Smooth muscle cell of the pulmonary artery (primary cell): Measurements from ENCODE around the gene HS1BP3. TPM values are rescaled to one million over a fixed set of nuclear protein-coding genes. Genes with fewer than 3 reads are reported as not detected.

Experiments
- total RNA-seq: library from RNA; depleted of rRNA; stranded (reverse); fragments of >200 nt; gene quantifications from 2 replicates; pipeline ENCODE4 v1.2.3, GENCODE V29; 2014

The HS1BP3 gene
- 29.2 and 34.1 TPM in 2 replicates for total RNA-seq

DNA sequence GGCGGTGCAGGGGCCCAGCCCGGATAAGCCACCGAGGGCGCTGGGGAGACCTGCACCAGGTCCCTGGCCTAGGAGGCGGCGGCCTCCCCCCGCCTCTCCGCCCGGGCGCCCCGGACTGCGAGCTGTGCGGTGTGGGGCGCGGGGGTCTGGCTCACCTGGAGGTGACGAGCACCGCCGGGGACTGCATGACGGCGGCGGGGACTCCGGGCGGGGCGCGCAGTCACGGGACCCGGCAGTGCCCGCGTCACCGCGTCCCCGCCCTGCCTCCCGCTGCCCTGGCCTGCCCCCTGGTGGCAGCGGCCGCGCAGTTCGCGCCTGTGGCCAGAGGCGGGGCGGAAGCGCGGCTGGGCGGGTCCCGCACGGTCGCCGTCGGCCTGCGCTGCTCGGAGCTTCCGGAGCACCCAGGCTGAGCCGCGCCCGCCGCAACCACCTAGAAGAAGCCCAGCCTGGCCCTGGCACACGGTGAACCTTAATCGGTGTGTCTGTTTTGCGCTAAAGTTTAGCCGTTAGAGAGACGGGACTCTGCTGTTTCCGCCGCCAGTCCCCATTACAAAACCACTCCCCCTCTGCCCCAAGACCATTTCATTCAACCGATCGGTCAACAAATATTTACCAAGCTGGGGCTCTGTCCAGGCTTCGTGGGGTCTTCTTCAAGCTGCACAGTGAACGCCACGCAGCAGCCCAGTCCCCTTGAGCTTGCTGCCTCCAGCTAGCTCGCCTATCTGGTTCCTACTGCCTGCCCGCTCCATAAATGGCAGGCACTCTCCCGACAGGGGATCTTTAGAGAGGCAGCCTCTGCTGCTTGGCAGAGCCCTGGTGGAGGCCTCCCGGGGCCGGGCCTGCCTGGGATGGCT lies at the start of gene HS1BP3:
Gene HS1BP3 (minus strand): TSS at position 222 of the 854 bp plus-strand sequence. CDS start 35 bp downstream, at position 187.

GRCh38 chr2:20666304-20667150 lies 15.6 kb upstream of the HS1BP3 start, which contains the start of gene GDF7:
GDF7 (plus strand) TSS chr2:20667144; CDS start chr2:20667240, 96 bp downstream.

Other genes starting within 250 kb of the HS1BP3 start
- gene RHOB, start 204.0 kb downstream of the HS1BP3 start, total RNA-seq: 121 and 122 TPM in 2 replicates
- 0.63 and 1.0 TPM in 2 replicates for gene GDF7, start 16.0 kb upstream of the HS1BP3 start, total RNA-seq
- 24.0 and 30.9 TPM in 2 replicates for gene LDAH, start 172.0 kb upstream of the HS1BP3 start, total RNA-seq